ENCODE data around the gene SBF2.

SBF2 gene

DNA sequence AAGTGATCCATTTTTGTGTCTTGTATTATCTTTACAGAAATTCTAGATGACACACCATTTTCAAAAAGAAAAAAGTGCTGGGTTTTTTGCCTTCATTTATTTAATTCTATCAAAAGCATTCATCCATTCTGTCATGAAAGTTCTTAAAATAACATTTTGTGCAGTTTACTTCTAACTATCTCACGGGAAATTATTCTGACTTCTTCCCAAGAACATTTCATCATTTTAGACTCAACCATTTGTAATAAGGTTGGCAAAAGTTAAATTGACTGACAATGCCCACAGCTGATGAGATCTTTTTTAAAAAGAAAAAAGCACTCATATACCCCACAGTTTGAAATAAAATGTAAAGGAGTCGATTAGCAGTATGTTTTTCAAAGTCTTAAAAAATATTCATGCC lies 68.5 kb downstream of the SBF2 start:
- DNase-seq, result no peak
- no peaks in the 10 kb centered on the region for H3K4me1 ChIP-seq (ENCODE audit: insufficient read depth, low read length)
- no peak overlapping the region for H3K27ac ChIP-seq (ENCODE audit: low read length)
- no peaks in the 10 kb centered on the region for H3K9me3 ChIP-seq (ENCODE audit: insufficient read depth, low read length, severe bottlenecking)
- no peaks in the 10 kb centered on the region for H3K36me3 ChIP-seq (ENCODE audit: insufficient read depth, low read length)
- no peaks in the 10 kb centered on the region for H3K27me3 ChIP-seq (ENCODE audit: insufficient read depth, low read length, poor library complexity)
- ATAC-seq (ENCODE audit: insufficient read depth, low read depth), result no peak
- H3K79me2 ChIP-seq (ENCODE audit: insufficient read depth, low read length), result peaks cover 4% of the 10 kb centered on the region
- TF ChIP-seq, protein P1, sequence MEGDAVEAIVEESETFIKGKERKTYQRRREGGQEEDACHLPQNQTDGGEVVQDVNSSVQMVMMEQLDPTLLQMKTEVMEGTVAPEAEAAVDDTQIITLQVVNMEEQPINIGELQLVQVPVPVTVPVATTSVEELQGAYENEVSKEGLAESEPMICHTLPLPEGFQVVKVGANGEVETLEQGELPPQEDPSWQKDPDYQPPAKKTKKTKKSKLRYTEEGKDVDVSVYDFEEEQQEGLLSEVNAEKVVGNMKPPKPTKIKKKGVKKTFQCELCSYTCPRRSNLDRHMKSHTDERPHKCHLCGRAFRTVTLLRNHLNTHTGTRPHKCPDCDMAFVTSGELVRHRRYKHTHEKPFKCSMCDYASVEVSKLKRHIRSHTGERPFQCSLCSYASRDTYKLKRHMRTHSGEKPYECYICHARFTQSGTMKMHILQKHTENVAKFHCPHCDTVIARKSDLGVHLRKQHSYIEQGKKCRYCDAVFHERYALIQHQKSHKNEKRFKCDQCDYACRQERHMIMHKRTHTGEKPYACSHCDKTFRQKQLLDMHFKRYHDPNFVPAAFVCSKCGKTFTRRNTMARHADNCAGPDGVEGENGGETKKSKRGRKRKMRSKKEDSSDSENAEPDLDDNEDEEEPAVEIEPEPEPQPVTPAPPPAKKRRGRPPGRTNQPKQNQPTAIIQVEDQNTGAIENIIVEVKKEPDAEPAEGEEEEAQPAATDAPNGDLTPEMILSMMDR (IDR thresholded peaks at IDR 0.05; ENCODE audit: borderline replicate concordance, extremely low read depth, low read length, poor library complexity, severe bottlenecking), result no peak
- TF ChIP-seq EZH2 (IDR thresholded peaks at IDR 0.05; ENCODE audit: borderline replicate concordance, low read depth, low read length, severe bottlenecking), result no peak
- H4K20me1 ChIP-seq (ENCODE audit: insufficient read depth, low read length), result no peaks in the 10 kb centered on the region
- no peak overlapping the region for H3K4me2 ChIP-seq (ENCODE audit: insufficient read depth, low read length)
- H2AFZ ChIP-seq (ENCODE audit: low read depth, low read length), result no peak overlapping the region
- no peak overlapping the region for H3K4me3 ChIP-seq (ENCODE audit: low read depth in 1 of 2, low read length in 2 of 2)
- no peak overlapping the region for H3K9ac ChIP-seq (ENCODE audit: low read depth, low read length)

DNA sequence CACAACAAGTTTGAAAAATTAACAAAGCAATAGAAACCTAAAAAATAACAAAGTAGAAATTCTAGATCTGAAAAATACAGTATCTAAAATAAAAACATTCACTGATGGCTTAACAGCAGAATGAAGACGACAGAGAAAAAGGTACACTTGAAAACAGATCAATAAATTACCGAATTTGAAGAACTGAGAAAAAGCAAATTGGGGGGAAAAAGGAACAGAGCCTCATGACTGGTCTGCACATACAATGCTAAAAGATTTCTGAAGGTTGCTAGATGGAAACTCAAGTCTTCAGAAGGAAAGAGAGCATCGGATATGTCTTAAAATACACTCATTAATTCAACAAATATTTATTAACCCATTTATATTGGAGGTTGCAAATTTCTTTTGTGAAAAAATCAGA lies 71.6 kb downstream of the SBF2 start:
- H3K9ac ChIP-seq (ENCODE audit: low read depth, low read length), result no peak overlapping the region
- TF ChIP-seq EZH2 (IDR thresholded peaks at IDR 0.05; ENCODE audit: borderline replicate concordance, low read depth, low read length, severe bottlenecking), result no peak
- TF ChIP-seq, protein P1 (IDR thresholded peaks at IDR 0.05; ENCODE audit: borderline replicate concordance, extremely low read depth, low read length, poor library complexity, severe bottlenecking), result no peak
- peaks cover 14% of the 10 kb centered on the region for H3K9me3 ChIP-seq (ENCODE audit: insufficient read depth, low read length, severe bottlenecking)
- ATAC-seq (ENCODE audit: insufficient read depth, low read depth) (no peak), DNase-seq (no peak)
- no peak overlapping the region for H3K4me3 ChIP-seq (ENCODE audit: low read depth in 1 of 2, low read length in 2 of 2)
- H2AFZ ChIP-seq (ENCODE audit: low read depth, low read length), result no peak overlapping the region
- H3K27me3 ChIP-seq (ENCODE audit: insufficient read depth, low read length, poor library complexity), result no peaks in the 10 kb centered on the region
- H3K36me3 ChIP-seq (ENCODE audit: insufficient read depth, low read length), result 0 out of 2 replicates have a peak, but pooled peaks cover 5% of the 10 kb centered on the region
- H4K20me1 ChIP-seq (ENCODE audit: insufficient read depth, low read length), result no peaks in the 10 kb centered on the region
- H3K79me2 ChIP-seq (ENCODE audit: insufficient read depth, low read length), result peaks cover 11% of the 10 kb centered on the region
- H3K27ac ChIP-seq (ENCODE audit: low read length), result no peak overlapping the region
- H3K4me2 ChIP-seq (ENCODE audit: insufficient read depth, low read length), result no peak overlapping the region
- H3K4me1 ChIP-seq (ENCODE audit: insufficient read depth, low read length), result no peaks in the 10 kb centered on the region

DNA sequence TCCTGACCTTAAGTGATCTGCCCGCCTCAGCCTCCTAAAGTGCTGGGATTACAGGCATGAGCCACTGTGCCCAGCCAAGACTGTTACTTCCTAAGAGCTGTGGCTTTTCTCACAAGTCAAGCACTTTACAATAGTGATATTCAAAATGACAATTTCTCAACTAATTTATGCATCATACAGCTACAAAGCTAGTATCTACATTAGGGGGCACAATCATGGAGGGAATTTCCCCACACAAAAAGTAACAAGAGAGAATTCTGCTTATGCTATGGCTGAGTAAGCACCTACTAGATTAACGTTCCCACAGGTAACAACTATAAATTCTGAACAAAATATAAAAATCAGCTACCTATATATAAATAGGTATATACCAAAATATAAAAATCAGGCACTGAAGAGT lies 72.7 kb downstream of the SBF2 start:
- no peak overlapping the region for H3K4me3 ChIP-seq (ENCODE audit: low read depth in 1 of 2, low read length in 2 of 2)
- no peak for ATAC-seq (ENCODE audit: insufficient read depth, low read depth)
- DNase-seq, result no peak
- no peaks in the 10 kb centered on the region for H4K20me1 ChIP-seq (ENCODE audit: insufficient read depth, low read length)
- H3K4me1 ChIP-seq (ENCODE audit: insufficient read depth, low read length), result no peaks in the 10 kb centered on the region
- no peak overlapping the region for H2AFZ ChIP-seq (ENCODE audit: low read depth, low read length)
- H3K27me3 ChIP-seq (ENCODE audit: insufficient read depth, low read length, poor library complexity), result no peaks in the 10 kb centered on the region
- H3K4me2 ChIP-seq (ENCODE audit: insufficient read depth, low read length), result no peak overlapping the region
- H3K27ac ChIP-seq (ENCODE audit: low read length), result no peak overlapping the region
- H3K9ac ChIP-seq (ENCODE audit: low read depth, low read length), result no peak overlapping the region
- H3K9me3 ChIP-seq (ENCODE audit: insufficient read depth, low read length, severe bottlenecking), result peaks cover 14% of the 10 kb centered on the region
- peaks cover 11% of the 10 kb centered on the region for H3K79me2 ChIP-seq (ENCODE audit: insufficient read depth, low read length)
- TF ChIP-seq, protein P1 (IDR thresholded peaks at IDR 0.05; ENCODE audit: borderline replicate concordance, extremely low read depth, low read length, poor library complexity, severe bottlenecking), result no peak
- no peak for TF ChIP-seq EZH2 (IDR thresholded peaks at IDR 0.05; ENCODE audit: borderline replicate concordance, low read depth, low read length, severe bottlenecking)
- 0 out of 2 replicates have a peak, but pooled peaks cover 5% of the 10 kb centered on the region for H3K36me3 ChIP-seq (ENCODE audit: insufficient read depth, low read length)

DNA sequence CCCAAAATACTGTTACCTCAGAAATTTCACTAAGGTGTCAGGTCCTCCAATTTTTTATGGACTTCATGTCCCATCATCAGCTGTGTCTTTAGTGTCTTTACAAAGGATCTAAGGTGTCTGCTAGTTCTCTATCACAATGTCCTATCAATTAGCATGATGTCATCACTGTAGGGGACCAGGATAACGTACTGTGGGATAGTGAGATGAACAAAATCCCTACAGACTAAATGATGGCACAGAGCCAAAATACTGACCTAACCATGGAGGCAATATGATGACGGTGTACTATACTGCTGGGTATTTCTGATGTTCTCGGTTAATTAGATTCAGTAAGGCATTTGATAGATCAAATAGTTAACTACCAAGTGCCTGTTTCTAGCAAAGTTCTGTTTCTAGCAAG lies 82.5 kb downstream of the SBF2 start:
- 0 out of 2 replicates have a peak, but pooled peaks cover 5% of the 10 kb centered on the region for H3K79me2 ChIP-seq (ENCODE audit: insufficient read depth, low read length)
- ATAC-seq (ENCODE audit: insufficient read depth, low read depth), result no peak

More for the DNA sequence above, 82.5 kb downstream of the SBF2 start:
- TF ChIP-seq, protein P1 (IDR thresholded peaks at IDR 0.05; ENCODE audit: borderline replicate concordance, extremely low read depth, low read length, poor library complexity, severe bottlenecking), result no peak
- no peak for TF ChIP-seq EZH2 (IDR thresholded peaks at IDR 0.05; ENCODE audit: borderline replicate concordance, low read depth, low read length, severe bottlenecking)
- Histone ChIP-seq H2AFZ (ENCODE audit: low read depth, low read length) (no peak overlapping the region), H3K4me1 (ENCODE audit: insufficient read depth, low read length) (peaks cover 8% of the 10 kb centered on the region), H3K27me3 (ENCODE audit: insufficient read depth, low read length, poor library complexity) (no peaks in the 10 kb centered on the region), H3K9ac (ENCODE audit: low read depth, low read length) (no peak overlapping the region), H3K4me3 (ENCODE audit: low read depth in 1 of 2, low read length in 2 of 2) (no peak overlapping the region), H3K27ac (ENCODE audit: low read length) (no peak overlapping the region), H3K36me3 (ENCODE audit: insufficient read depth, low read length) (no peaks in the 10 kb centered on the region), H3K4me2 (ENCODE audit: insufficient read depth, low read length) (no peak overlapping the region), H3K9me3 (ENCODE audit: insufficient read depth, low read length, severe bottlenecking) (no peaks in the 10 kb centered on the region), H4K20me1 (ENCODE audit: insufficient read depth, low read length) (peaks cover 12% of the 10 kb centered on the region; the same call in 1 of the 2 replicates)
- DNase-seq, result no peak
